Activated CD8-positive, alpha-beta T cell treated with anti-CD3 and anti-CD28 coated beads for 36 hours (primary cell): ENCODE data around the gene MEGF9. TPM values are rescaled to one million over a fixed set of nuclear protein-coding genes. Genes with fewer than 3 reads are reported as not detected.

Source experiments
- ATAC-seq: fragments of 200-7000 bp; cut with Tn5 transposase; one replicate; pipeline ENCODE4 v1.10.0; 2021; ENCODE audit warnings: mild to moderate bottlenecking, moderate library complexity
- CTCF ChIA-PET: fragments of 350-600 bp; sonication (Branson Sonifier 250); formaldehyde crosslinking; loops from one replicate; lab custom pipeline; 2021; ENCODE audit warnings: antibody characterized with exemption; lab: Charles Lee
- POLR2A ChIA-PET: fragments of 350-600 bp; sonication (Branson Sonifier 250); formaldehyde crosslinking; loops from one replicate; lab custom pipeline; 2021; ENCODE audit warnings: antibody characterized with exemption; lab: Charles Lee
- DNase-seq: peaks from one replicate; pipeline ENCODE4 v3.0.0-alpha.2; 2020
- H3K27ac Mint-ChIP-seq: one replicate; pipeline ENCODE4 v1.8.0; 2021; ENCODE audit warnings: mild to moderate bottlenecking, mixed read lengths
- H3K27me3 Mint-ChIP-seq: one replicate; pipeline ENCODE4 v1.8.0; 2021; ENCODE audit warnings: mixed read lengths
- H3K36me3 Mint-ChIP-seq: one replicate; pipeline ENCODE4 v1.8.0; 2021; ENCODE audit warnings: low read depth, mixed read lengths
- H3K4me1 Mint-ChIP-seq: one replicate; pipeline ENCODE4 v1.8.0; 2021; ENCODE audit warnings: low read depth, mixed read lengths
- H3K4me3 Mint-ChIP-seq: one replicate; pipeline ENCODE4 v1.8.0; 2021; ENCODE audit warnings: mild to moderate bottlenecking, moderate library complexity, mixed read lengths
- H3K9me3 Mint-ChIP-seq: one replicate; pipeline ENCODE4 v1.8.0; 2021; ENCODE audit warnings: mixed read lengths
- CTCF ChIP-seq: fragments of 200-600 bp; IDR thresholded peaks from one replicate; pipeline ENCODE4 v1.8.0; 2022; ENCODE audit warnings: antibody characterized with exemption, mild to moderate bottlenecking
- intact Hi-C: fragments of 100-400 bp; cut with micrococcal nuclease; formaldehyde crosslinking; loops from one replicate; pipeline ENCODE4 v1.10.0; 2022
- total RNA-seq, 2 experiments: library from RNA; stranded (reverse); gene quantifications; one replicate each; pipeline ENCODE4 v1.2.3, GENCODE V29; 2021

Gene MEGF9
- total RNA-seq, 2 experiments from 2014 or later, result 3.0 to 3.2 TPM

- CTCF ChIA-PET, result no interaction called here
- DNase-seq (no peak), ATAC-seq (no peak)
- TF ChIP-seq CTCF, result no peak
- Mint-ChIP-seq H3K36me3 (no peaks in the 10 kb centered on the region), H3K9me3 (no peaks in the 10 kb centered on the region), H3K4me3 (no peak overlapping the region), H3K4me1 (no peaks in the 10 kb centered on the region), H3K27ac (no peak overlapping the region), H3K27me3 (no peaks in the 10 kb centered on the region)
- intact Hi-C loops, result no loop called here
- POLR2A ChIA-PET, result no interaction called here
Measured at GRCh38 chr9:120677965-120678364, 36.3 kb downstream of the MEGF9 start.

GRCh38 chr9:120676767-120677402, 37.4 kb downstream of the MEGF9 start:
- Mint-ChIP-seq H3K27me3 (no peaks in the 10 kb centered on the region), H3K4me3 (no peak overlapping the region), H3K9me3 (no peaks in the 10 kb centered on the region), H3K27ac (no peak overlapping the region), H3K4me1 (no peaks in the 10 kb centered on the region), H3K36me3 (no peaks in the 10 kb centered on the region)
- no peak for TF ChIP-seq CTCF
- POLR2A ChIA-PET, result no interaction called here
- DNase-seq (no peak), ATAC-seq (no peak)
- intact Hi-C loops, result no loop called here
- CTCF ChIA-PET, result no interaction called here

GRCh38 chr9:120668399-120668798, 45.9 kb downstream of the MEGF9 start:
- Mint-ChIP-seq H3K9me3 (no peaks in the 10 kb centered on the region), H3K27ac (no peak overlapping the region), H3K36me3 (no peaks in the 10 kb centered on the region), H3K4me3 (no peak overlapping the region), H3K4me1 (no peaks in the 10 kb centered on the region), H3K27me3 (no peaks in the 10 kb centered on the region)
- no peak for TF ChIP-seq CTCF
- CTCF ChIA-PET, result interaction anchor here (1.5 kb wide), 1 partner anchor 14 kb away, joined by 5 read pairs; no protein-coding TSS in a partner anchor
- intact Hi-C loops, result no loop called here
- DNase-seq (no peak), ATAC-seq (no peak)
- POLR2A ChIA-PET, result no interaction called here

- DNase-seq (no peak), ATAC-seq (no peak)
- CTCF ChIA-PET, result no interaction called here
- no peak for TF ChIP-seq CTCF
- H3K4me1 Mint-ChIP-seq, result no peaks in the 10 kb centered on the region
- intact Hi-C loops, result no loop called here
- no peak overlapping the region for H3K27ac Mint-ChIP-seq
- POLR2A ChIA-PET, result no interaction called here
- H3K9me3 Mint-ChIP-seq, result no peaks in the 10 kb centered on the region
- no peaks in the 10 kb centered on the region for H3K27me3 Mint-ChIP-seq
- H3K4me3 Mint-ChIP-seq, result no peak overlapping the region
- H3K36me3 Mint-ChIP-seq, result no peaks in the 10 kb centered on the region
Measured at GRCh38 chr9:120663950-120664349, 50.3 kb downstream of the MEGF9 start.

GRCh38 chr9:120663380-120663779, 50.9 kb downstream of the MEGF9 start:
- Mint-ChIP-seq H3K4me1 (no peaks in the 10 kb centered on the region), H3K36me3 (no peaks in the 10 kb centered on the region), H3K9me3 (no peaks in the 10 kb centered on the region), H3K27me3 (no peaks in the 10 kb centered on the region), H3K27ac (no peak overlapping the region), H3K4me3 (no peak overlapping the region)
- ChIA-PET CTCF (no interaction called here), POLR2A (no interaction called here)
- intact Hi-C loops, result no loop called here
- ATAC-seq, result no peak
- DNase-seq, result no peak
- no peak for TF ChIP-seq CTCF
